Ishikawa (cell line): ENCODE data around the gene ZBED4.

ENCODE experiments used
- CEBPB ChIP-seq: IDR thresholded peaks from 2 replicates; pipeline ENCODE4 v1.6.1; 2012
- CREB1 ChIP-seq: IDR thresholded peaks from 2 replicates; pipeline ENCODE4 v1.6.1; 2012; ENCODE audit warnings: low read depth
- EGR1 ChIP-seq: IDR thresholded peaks from 2 replicates; pipeline ENCODE4 v1.6.1; 2012
- EP300 ChIP-seq: IDR thresholded peaks from 2 replicates; pipeline ENCODE4 v1.6.1; 2012; ENCODE audit warnings: borderline replicate concordance
- FOXM1 ChIP-seq: IDR thresholded peaks from 2 replicates; pipeline ENCODE4 v1.6.1; 2012; ENCODE audit warnings: low read depth, borderline replicate concordance
- NFIC ChIP-seq: IDR thresholded peaks from 2 replicates; pipeline ENCODE4 v1.6.1; 2012
- RAD21 ChIP-seq: IDR thresholded peaks from 2 replicates; pipeline ENCODE4 v1.6.1; 2012; ENCODE audit warnings: low read depth
- TAF1 ChIP-seq: IDR thresholded peaks from 2 replicates; pipeline ENCODE4 v1.6.1; 2012; ENCODE audit warnings: low read depth, mild to moderate bottlenecking
- TCF12 ChIP-seq: IDR thresholded peaks from 2 replicates; pipeline ENCODE4 v1.6.1; 2012; ENCODE audit warnings: low read depth
- TEAD4 ChIP-seq: IDR thresholded peaks from 2 replicates; pipeline ENCODE4 v1.6.1; 2012
- YY1 ChIP-seq: IDR thresholded peaks from 2 replicates; pipeline ENCODE4 v1.6.1; 2012; ENCODE audit warnings: low read depth
- ZBTB7A ChIP-seq: IDR thresholded peaks from 2 replicates; pipeline ENCODE4 v1.6.1; 2012; ENCODE audit warnings: low read depth
- TF ChIP-seq, protein P1 (sequence below): IDR thresholded peaks from 2 replicates; pipeline ENCODE4 v1.6.1; 2012; ENCODE audit warnings: low read depth, mild to moderate bottlenecking
- TF ChIP-seq, protein P2 (sequence below): IDR thresholded peaks from 2 replicates; pipeline ENCODE4 v1.6.1; 2012
- TF ChIP-seq, protein P3 (sequence below): IDR thresholded peaks from 2 replicates; pipeline ENCODE4 v1.6.1; 2012

ZBED4 gene

DNA sequence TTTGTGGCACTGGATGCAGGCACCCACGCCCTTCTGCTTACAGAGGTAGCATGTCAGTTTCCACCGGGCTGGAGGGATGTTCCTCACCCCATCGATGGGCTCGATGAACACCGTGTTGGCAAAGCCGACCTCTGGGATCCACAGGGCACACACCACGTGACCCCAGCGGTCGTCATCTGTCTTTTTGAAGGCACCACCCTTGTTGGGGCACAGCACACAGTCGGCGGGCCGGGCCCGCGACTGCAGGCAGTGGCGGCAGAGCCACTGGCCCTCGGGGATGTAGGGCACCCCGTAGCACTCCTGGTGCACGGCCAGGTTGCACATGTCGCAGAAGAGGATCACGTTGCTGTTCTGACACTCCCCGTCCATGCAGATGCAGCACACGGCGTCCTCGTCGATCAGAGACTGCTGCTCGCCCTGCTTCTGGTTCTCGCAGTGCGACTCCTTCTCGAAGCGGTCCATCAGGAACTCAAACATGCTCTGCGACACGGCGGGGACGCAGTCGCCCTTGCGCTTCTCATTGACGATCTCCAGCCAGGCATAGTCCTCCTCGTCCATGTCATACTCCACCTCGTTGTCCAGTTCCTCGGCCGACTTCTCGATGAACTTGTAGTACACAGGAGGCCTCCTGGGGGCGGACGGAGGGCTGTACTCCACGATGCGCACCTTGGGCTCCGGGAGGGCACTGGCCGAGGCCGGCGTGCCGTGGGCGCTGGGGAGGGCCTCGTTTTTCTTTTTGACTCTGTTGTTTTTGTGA, 30.2 kb upstream of the ZBED4 start:
- TF ChIP-seq, protein P1, sequence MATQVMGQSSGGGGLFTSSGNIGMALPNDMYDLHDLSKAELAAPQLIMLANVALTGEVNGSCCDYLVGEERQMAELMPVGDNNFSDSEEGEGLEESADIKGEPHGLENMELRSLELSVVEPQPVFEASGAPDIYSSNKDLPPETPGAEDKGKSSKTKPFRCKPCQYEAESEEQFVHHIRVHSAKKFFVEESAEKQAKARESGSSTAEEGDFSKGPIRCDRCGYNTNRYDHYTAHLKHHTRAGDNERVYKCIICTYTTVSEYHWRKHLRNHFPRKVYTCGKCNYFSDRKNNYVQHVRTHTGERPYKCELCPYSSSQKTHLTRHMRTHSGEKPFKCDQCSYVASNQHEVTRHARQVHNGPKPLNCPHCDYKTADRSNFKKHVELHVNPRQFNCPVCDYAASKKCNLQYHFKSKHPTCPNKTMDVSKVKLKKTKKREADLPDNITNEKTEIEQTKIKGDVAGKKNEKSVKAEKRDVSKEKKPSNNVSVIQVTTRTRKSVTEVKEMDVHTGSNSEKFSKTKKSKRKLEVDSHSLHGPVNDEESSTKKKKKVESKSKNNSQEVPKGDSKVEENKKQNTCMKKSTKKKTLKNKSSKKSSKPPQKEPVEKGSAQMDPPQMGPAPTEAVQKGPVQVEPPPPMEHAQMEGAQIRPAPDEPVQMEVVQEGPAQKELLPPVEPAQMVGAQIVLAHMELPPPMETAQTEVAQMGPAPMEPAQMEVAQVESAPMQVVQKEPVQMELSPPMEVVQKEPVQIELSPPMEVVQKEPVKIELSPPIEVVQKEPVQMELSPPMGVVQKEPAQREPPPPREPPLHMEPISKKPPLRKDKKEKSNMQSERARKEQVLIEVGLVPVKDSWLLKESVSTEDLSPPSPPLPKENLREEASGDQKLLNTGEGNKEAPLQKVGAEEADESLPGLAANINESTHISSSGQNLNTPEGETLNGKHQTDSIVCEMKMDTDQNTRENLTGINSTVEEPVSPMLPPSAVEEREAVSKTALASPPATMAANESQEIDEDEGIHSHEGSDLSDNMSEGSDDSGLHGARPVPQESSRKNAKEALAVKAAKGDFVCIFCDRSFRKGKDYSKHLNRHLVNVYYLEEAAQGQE: no peak
- TF ChIP-seq ZBTB7A (no peak), TAF1 (no peak), NFIC (no peak), CREB1 (no peak), EP300 (no peak), TEAD4 (no peak), YY1 (no peak), EGR1 (no peak), RAD21 (no peak)
- TF ChIP-seq, protein P2, sequence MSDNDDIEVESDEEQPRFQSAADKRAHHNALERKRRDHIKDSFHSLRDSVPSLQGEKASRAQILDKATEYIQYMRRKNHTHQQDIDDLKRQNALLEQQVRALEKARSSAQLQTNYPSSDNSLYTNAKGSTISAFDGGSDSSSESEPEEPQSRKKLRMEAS: no peak
- TF ChIP-seq, protein P3, sequence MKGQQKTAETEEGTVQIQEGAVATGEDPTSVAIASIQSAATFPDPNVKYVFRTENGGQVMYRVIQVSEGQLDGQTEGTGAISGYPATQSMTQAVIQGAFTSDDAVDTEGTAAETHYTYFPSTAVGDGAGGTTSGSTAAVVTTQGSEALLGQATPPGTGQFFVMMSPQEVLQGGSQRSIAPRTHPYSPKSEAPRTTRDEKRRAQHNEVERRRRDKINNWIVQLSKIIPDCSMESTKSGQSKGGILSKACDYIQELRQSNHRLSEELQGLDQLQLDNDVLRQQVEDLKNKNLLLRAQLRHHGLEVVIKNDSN: no peak

DNA sequence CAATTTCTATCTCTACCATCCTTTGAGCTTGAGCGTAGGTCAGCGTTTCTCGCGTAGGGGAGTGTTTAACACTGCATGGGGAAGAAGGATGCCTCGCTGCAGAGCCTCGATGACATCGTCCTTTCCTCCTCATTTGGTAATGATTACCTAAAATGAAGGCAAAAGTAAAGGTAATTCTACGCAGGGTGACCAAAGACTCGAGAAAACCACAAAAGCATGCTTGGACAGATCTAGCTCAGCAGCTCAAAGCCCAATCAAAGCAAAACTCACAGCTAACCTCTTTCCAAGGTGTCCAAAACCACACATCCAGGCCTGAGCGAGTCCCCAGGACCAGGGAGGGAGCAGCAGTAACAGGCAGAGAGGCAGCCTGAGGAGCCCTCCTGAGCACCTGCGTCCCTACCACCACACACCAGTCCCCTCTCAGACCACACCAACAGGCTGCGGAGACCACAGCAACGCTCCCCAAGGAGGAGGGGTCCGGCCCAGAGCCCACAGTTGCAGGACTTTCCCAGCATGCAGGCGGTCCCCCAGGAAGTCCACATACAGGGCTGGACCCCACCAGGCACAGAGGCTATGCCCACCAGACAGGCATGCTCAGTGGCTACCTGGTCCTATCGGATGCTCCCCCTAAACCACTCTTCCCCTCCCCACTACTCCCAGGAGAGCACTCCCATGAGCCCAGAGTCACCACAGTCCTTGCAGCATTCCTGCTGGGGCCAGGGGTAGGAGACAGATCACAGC, 29.3 kb upstream of the ZBED4 start:
- TF ChIP-seq TAF1 (no peak), EGR1 (no peak), NFIC (no peak), CREB1 (no peak), ZBTB7A (no peak), EP300 (no peak), YY1 (no peak), TCF12 (no peak), RAD21 (no peak), CEBPB (no peak)
- TF ChIP-seq, protein P3: no peak

DNA sequence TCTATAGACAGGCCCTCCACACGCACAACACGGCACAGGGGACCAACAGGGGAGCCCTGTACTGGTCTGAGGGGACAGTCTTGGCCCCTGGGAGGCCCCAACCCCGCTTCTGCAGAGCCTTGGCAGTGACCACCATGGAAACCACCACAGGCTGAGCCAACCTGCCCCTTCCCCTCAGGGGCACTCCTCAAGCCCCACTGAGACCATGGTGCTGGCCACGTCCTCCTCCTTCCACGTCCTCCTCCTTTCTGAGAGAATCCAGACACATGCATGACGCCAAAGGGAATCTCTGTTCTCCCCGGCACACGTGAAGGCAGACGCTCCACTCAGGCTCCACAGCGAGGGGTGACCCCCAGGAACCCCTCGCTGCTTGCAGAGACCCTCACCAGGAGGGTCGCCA, 28.7 kb upstream of the ZBED4 start:
- no peak for TF ChIP-seq TAF1
- no peak for TF ChIP-seq EP300
- TF ChIP-seq, protein P1: no peak
- no peak for TF ChIP-seq TEAD4
- no peak for TF ChIP-seq CREB1
- no peak for TF ChIP-seq YY1
- TF ChIP-seq FOXM1: no peak
- TF ChIP-seq, protein P3: no peak
- TF ChIP-seq NFIC: no peak
- TF ChIP-seq CEBPB: no peak
- TF ChIP-seq ZBTB7A: no peak
- TF ChIP-seq RAD21: no peak
- TF ChIP-seq, protein P2: no peak
- TF ChIP-seq TCF12: no peak
- no peak for TF ChIP-seq EGR1

DNA sequence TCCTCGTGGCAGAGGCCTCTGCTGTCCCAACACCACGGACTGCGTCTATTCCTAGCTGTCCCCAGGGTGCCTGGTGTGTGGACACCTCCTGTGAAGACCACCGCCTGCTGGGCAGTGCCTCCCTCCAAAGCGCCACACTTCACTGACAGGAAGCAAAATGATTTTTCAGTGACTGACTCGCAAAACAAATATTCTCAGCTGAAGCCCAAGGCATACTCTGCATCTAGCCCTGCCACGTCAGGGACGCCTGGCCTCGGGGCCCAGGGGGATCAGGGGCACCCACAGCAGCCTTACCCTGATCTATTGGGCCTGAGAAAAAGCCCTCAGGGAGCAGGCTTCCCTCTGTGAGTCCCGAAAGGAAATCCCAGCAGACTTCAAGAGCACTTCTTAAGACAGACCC, 28.2 kb upstream of the ZBED4 start:
- no peak for TF ChIP-seq EGR1
- TF ChIP-seq NFIC: no peak
- TF ChIP-seq CREB1: no peak
- TF ChIP-seq FOXM1: no peak
- TF ChIP-seq EP300: no peak
- no peak for TF ChIP-seq YY1
- TF ChIP-seq CEBPB: no peak
- TF ChIP-seq TEAD4: no peak
- TF ChIP-seq ZBTB7A: no peak
- TF ChIP-seq, protein P1: no peak
- no peak for TF ChIP-seq TCF12
- TF ChIP-seq TAF1: no peak
- TF ChIP-seq, protein P3: no peak
- TF ChIP-seq, protein P2: no peak
